ENCODE results near the gene TMEM147. TPM values are rescaled to one million over a fixed set of nuclear protein-coding genes. Genes with fewer than 3 reads are reported as not detected.

The TMEM147 gene
- total RNA-seq, result 10 to 100 TPM; 49.7 to 75.8 TPM

- TF ChIP-seq, protein P1, sequence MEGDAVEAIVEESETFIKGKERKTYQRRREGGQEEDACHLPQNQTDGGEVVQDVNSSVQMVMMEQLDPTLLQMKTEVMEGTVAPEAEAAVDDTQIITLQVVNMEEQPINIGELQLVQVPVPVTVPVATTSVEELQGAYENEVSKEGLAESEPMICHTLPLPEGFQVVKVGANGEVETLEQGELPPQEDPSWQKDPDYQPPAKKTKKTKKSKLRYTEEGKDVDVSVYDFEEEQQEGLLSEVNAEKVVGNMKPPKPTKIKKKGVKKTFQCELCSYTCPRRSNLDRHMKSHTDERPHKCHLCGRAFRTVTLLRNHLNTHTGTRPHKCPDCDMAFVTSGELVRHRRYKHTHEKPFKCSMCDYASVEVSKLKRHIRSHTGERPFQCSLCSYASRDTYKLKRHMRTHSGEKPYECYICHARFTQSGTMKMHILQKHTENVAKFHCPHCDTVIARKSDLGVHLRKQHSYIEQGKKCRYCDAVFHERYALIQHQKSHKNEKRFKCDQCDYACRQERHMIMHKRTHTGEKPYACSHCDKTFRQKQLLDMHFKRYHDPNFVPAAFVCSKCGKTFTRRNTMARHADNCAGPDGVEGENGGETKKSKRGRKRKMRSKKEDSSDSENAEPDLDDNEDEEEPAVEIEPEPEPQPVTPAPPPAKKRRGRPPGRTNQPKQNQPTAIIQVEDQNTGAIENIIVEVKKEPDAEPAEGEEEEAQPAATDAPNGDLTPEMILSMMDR (IDR thresholded peaks at IDR 0.05), result no peak
- Histone ChIP-seq H3K27me3 (replicated peaks; ENCODE audit: insufficient read depth) (no peaks in the 10 kb centered on the region), H3K27ac (peak within 1 kb of the TSS; percentile 68 to 70), H3K36me3 (no peaks in the 10 kb centered on the region), H3K4me1 (ENCODE audit: control insufficient read depth in 1 of 2, low read depth in 2 of 2) (peaks cover 8 to 21% of the 10 kb centered on the region in 2 donors), H3K9me3 (no peaks in the 10 kb centered on the region), H3K4me3 (peak within 1 kb of the TSS; percentile 97)
- ATAC-seq (ENCODE audit: insufficient number of reproducible peaks, low FRiP score, low read depth) (peak; percentile 57), DNase-seq (ENCODE audit: low spot score) (peak; percentile 79)
Measured at GRCh38 chr19:35545001-35545854, at the start of gene TMEM147. TMEM147 (plus strand) TSS chr19:35545626; CDS start chr19:35545740, 114 bp downstream.

GRCh38 chr19:35497406-35497805 is 48.0 kb upstream of the TMEM147 start:
- Histone ChIP-seq H3K4me3 (no peak overlapping the region), H3K27me3 (replicated peaks; ENCODE audit: insufficient read depth) (no peaks in the 10 kb centered on the region), H3K36me3 (peaks cover 6% of the 10 kb centered on the region), H3K4me1 (ENCODE audit: control insufficient read depth in 1 of 2, low read depth in 2 of 2) (no peaks in the 10 kb centered on the region), H3K9me3 (no peaks in the 10 kb centered on the region), H3K27ac (no peak overlapping the region)
- DNase-seq (ENCODE audit: low spot score) (no peak), ATAC-seq (ENCODE audit: insufficient number of reproducible peaks, low FRiP score, low read depth) (no peak)
- TF ChIP-seq, protein P1 (IDR thresholded peaks at IDR 0.05), result no peak

DNA sequence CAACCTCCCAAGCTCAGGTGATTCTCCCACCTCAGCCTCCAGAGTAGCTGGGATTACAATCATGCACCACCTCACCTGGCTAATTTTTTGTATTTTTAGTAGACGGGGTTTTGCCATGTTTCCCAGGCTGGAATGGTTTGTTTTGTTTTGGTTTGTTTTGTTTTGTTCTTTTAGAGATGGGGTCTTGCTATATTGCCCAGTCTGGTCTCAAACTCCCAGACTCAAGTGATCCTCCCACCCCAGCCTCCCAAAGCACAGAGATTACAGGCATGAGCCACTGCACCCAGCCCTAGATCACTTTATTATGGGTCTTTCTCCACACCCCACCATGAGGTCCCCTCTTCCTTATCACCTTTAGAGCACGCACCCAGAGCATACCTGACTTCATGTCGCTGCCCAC is 47.2 kb upstream of the TMEM147 start:
- no peaks in the 10 kb centered on the region for H3K9me3 ChIP-seq
- TF ChIP-seq, protein P1 (IDR thresholded peaks at IDR 0.05), result no peak
- DNase-seq (ENCODE audit: low spot score) (no peak), ATAC-seq (ENCODE audit: insufficient number of reproducible peaks, low FRiP score, low read depth) (no peak)
- peaks cover 6% of the 10 kb centered on the region for H3K36me3 ChIP-seq
- no peak overlapping the region for H3K4me3 ChIP-seq
- H3K4me1 ChIP-seq (ENCODE audit: control insufficient read depth in 1 of 2, low read depth in 2 of 2), result no peaks in the 10 kb centered on the region
- H3K27me3 ChIP-seq (replicated peaks; ENCODE audit: insufficient read depth), result no peaks in the 10 kb centered on the region
- no peak overlapping the region for H3K27ac ChIP-seq

DNA sequence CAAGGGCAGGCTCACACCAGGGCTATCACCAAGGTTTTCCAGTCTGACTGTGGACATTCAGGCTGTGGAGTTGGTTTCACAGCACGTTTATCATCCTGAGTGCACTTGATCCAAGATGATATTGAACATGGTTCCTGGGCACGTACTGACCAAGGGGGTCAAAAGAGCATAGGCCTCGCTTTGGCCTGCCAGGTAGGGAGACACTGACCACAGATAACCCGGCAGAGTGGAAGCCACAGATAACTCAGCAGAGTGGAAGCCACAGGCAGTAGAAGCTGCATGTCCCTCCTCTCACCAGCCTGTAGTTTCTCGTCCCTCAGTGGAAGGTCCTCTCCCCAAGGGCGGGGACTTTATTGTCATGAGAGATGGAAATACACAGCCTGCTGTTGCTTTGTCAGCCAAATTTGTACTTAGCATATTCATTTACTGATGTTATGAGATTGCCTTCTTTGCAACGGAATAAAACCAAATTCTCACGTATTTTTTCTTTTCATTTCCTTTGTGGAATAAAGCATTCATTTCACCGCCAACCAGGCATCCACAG is 46.4 kb upstream of the TMEM147 start:
- DNase-seq (ENCODE audit: low spot score) (no peak), ATAC-seq (ENCODE audit: insufficient number of reproducible peaks, low FRiP score, low read depth) (no peak)
- Histone ChIP-seq H3K9me3 (no peaks in the 10 kb centered on the region), H3K27ac (no peak overlapping the region), H3K4me3 (no peak overlapping the region), H3K4me1 (ENCODE audit: control insufficient read depth in 1 of 2, low read depth in 2 of 2) (no peaks in the 10 kb centered on the region), H3K27me3 (replicated peaks; ENCODE audit: insufficient read depth) (no peaks in the 10 kb centered on the region), H3K36me3 (peaks cover 6% of the 10 kb centered on the region)
- TF ChIP-seq, protein P1 (IDR thresholded peaks at IDR 0.05), result no peak

DNA sequence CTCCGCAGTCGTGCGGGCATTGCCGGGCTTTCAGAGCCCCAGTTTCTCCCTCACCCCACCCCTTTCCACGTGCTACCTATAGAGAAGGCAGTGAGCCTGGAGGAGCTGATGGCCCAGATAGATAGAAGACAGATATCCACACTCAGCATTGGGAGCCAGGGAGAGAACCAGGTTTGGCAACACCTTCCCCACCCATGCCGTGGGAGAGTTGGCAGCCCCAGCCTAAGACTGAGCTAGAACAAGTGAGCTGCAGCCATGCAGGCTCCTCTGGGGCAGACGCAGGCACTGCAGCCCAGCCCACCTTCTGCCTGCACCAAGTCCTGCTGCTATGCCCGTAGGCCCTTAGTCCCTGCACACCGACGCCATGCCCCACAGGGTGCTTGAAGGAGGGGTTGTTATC is 44.8 kb upstream of the TMEM147 start:
- ATAC-seq (ENCODE audit: insufficient number of reproducible peaks, low FRiP score, low read depth) (no peak), DNase-seq (ENCODE audit: low spot score) (no peak)
- Histone ChIP-seq H3K27me3 (replicated peaks; ENCODE audit: insufficient read depth) (no peaks in the 10 kb centered on the region), H3K4me3 (no peak overlapping the region), H3K27ac (no peak overlapping the region), H3K36me3 (peaks cover 6% of the 10 kb centered on the region), H3K4me1 (ENCODE audit: control insufficient read depth in 1 of 2, low read depth in 2 of 2) (no peaks in the 10 kb centered on the region), H3K9me3 (no peaks in the 10 kb centered on the region)
- TF ChIP-seq, protein P1 (IDR thresholded peaks at IDR 0.05), result no peak

Measured in thoracic aorta (tissue), 2 donors.